Measurements from ENCODE around the gene PRDM16. TPM values are rescaled to one million over a fixed set of nuclear protein-coding genes. Genes with fewer than 3 reads are reported as not detected.

The PRDM16 gene
- total RNA-seq, 4 donors from 2014 or later: 0.08 to 0.19 (median 0.12) TPM

GRCh38 chr1:3195480-3195815 lies 126.4 kb downstream of the PRDM16 start:
- H3K9me3 ChIP-seq: no peaks in the 10 kb centered on the region
- TF ChIP-seq POLR2A (IDR thresholded peaks at IDR 0.05): no peak
- TF ChIP-seq, protein P1, sequence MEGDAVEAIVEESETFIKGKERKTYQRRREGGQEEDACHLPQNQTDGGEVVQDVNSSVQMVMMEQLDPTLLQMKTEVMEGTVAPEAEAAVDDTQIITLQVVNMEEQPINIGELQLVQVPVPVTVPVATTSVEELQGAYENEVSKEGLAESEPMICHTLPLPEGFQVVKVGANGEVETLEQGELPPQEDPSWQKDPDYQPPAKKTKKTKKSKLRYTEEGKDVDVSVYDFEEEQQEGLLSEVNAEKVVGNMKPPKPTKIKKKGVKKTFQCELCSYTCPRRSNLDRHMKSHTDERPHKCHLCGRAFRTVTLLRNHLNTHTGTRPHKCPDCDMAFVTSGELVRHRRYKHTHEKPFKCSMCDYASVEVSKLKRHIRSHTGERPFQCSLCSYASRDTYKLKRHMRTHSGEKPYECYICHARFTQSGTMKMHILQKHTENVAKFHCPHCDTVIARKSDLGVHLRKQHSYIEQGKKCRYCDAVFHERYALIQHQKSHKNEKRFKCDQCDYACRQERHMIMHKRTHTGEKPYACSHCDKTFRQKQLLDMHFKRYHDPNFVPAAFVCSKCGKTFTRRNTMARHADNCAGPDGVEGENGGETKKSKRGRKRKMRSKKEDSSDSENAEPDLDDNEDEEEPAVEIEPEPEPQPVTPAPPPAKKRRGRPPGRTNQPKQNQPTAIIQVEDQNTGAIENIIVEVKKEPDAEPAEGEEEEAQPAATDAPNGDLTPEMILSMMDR (IDR thresholded peaks at IDR 0.05): no peak
- DNase-seq: no peak
- peak overlapping the region in 3 of 4 donors; percentile 56 to 79 (median 66) for H3K27ac ChIP-seq
- intact Hi-C loops (cut with DNase I): no loop called here
- peaks cover 0 to 5% (median 0%) of the 10 kb centered on the region in 3 donors for H3K4me1 ChIP-seq
- H3K36me3 ChIP-seq: no peaks in the 10 kb centered on the region
- WGBS, 2 donors: 58 to 65% methylated on average over 7 to 8 of the region's 10 CpGs
- peaks cover 0 to 11% (median 0%) of the 10 kb centered on the region in 4 donors for H3K27me3 ChIP-seq
- H3K4me3 ChIP-seq: no peak overlapping the region

DNA sequence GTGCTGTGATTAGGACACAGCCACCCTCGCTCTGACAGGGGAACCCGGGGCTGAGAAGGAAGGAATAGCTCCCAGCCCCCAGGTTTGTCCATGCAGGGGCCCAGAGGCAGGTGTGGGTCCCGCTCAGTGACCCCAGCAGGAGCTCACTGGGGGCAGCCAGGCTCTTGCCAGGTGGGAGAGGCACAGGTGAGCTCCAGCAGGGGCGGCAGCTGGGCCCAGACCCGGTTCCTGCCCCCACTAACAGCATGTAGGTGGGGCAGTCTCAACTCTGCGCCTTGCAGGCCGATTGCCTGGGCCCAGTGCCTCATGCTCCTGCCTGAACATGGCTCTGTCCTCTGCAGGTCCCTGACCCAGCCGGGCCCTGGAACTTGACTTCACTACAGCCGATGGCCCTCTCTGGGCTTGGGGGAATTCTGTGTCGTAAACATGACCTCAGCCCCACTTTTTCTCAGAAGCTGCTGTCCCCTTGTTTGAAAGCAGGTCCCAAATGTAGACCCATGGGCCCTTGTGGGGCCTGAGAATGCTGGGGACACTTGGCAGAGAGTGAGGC lies 127.0 kb downstream of the PRDM16 start:
- Histone ChIP-seq H3K4me3 (no peak overlapping the region), H3K36me3 (no peaks in the 10 kb centered on the region), H3K9me3 (no peaks in the 10 kb centered on the region), H3K4me1 (peaks cover 0 to 5% (median 0%) of the 10 kb centered on the region in 3 donors), H3K27ac (peak overlapping the region in 3 of 4 donors; percentile 56 to 79 (median 66)), H3K27me3 (peaks cover 0 to 11% (median 0%) of the 10 kb centered on the region in 4 donors)
- intact Hi-C loops (cut with DNase I): no loop called here
- TF ChIP-seq, protein P1 (IDR thresholded peaks at IDR 0.05): no peak
- no peak for TF ChIP-seq POLR2A (IDR thresholded peaks at IDR 0.05)
- no peak for DNase-seq
- no CpG with 5 or more reads among the region's 10 CpGs for WGBS, 2 donors

GRCh38 chr1:3196577-3197245 lies 127.7 kb downstream of the PRDM16 start:
- Histone ChIP-seq H3K9me3 (no peaks in the 10 kb centered on the region), H3K36me3 (no peaks in the 10 kb centered on the region), H3K4me3 (no peak overlapping the region), H3K27ac (peak overlapping the region in 3 of 4 donors; percentile 56 to 79 (median 66)), H3K27me3 (peaks cover 0 to 11% (median 0%) of the 10 kb centered on the region in 4 donors), H3K4me1 (peaks cover 0 to 5% (median 0%) of the 10 kb centered on the region in 3 donors)
- intact Hi-C loops (cut with DNase I): no loop called here
- WGBS, 2 donors: 0 to 84% methylated on average over 1 to 3 of the region's 17 CpGs
- DNase-seq: no peak
- TF ChIP-seq, protein P1 (IDR thresholded peaks at IDR 0.05): no peak
- TF ChIP-seq POLR2A (IDR thresholded peaks at IDR 0.05): no peak

DNA sequence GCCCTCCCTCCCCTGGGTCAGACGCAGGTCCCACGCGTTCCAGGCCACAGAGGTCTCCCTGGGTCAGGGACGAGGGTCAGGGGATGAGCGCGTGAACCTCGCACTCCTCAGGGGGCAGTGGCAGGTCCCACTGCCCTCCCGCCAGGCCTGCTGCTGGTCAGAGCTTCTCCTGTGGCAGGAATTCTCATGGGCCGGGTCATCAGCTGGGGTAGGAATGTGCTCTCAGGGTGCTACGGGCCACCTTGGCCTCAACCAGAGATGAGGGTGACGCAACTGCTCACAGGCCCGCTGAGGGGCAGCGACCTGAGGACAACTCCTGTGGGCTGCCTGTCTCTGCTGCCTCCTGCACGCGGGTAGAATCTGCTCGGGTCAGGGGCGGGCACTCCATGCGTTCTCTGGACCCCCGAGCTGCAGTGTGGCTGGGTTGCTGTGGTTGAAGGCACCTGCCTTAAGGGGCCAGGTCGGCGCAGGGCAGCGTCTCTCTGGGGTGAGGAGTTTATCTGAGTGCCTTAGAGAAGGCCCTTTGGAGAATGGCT lies 128.8 kb downstream of the PRDM16 start:
- Histone ChIP-seq H3K4me3 (no peak overlapping the region), H3K36me3 (no peaks in the 10 kb centered on the region), H3K9me3 (no peaks in the 10 kb centered on the region), H3K27me3 (peaks cover 0 to 11% (median 0%) of the 10 kb centered on the region in 4 donors), H3K4me1 (peaks cover 0 to 5% (median 0%) of the 10 kb centered on the region in 3 donors), H3K27ac (peak overlapping the region in 1 of 4 donors; percentile 21)
- intact Hi-C loops (cut with DNase I): no loop called here
- DNase-seq: no peak
- WGBS, 2 donors: 70 to 91% methylated on average over 2 to 8 of the region's 22 CpGs
- TF ChIP-seq, protein P1 (IDR thresholded peaks at IDR 0.05): no peak
- no peak for TF ChIP-seq POLR2A (IDR thresholded peaks at IDR 0.05)
